Measurements from ENCODE around the gene COX19.
"Not testable (repeated sequence)": the region's sequence is repeated elsewhere in the genome, so short reads cannot be mapped to it uniquely, and the experiment has no call there.

COX19 gene

DNA sequence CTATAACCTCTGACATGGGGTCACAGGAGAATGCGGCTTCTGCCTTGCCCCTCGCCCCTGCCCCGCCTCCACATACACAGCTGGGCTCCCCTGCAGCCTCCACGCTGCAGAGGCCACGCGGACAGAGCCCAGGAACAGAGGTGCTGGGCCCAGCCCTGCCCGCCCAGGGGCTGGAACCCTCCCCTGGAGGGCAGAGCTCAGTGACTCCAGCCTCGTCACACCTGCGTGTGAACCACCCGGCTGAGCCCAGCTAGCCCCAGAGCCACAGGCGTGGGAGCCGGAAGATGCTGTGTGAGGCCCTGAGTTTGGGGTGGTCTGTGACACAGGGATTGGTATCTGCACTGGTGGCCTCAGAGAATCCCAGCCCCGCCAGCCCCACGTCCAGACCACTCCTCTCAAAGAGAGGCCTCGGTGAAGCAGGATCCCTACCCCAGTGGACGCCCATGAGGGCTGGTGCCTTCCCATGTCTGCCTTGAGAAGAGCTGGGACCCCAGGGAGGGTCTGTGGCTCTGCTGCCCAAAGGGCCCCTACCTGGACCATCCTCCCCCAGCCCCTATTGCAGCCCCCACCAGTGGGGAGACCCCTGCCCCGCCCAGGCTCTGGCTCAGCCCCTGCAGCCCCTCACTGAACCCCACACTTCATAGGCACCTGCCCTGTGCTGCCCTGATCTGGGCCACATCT lies 12.8 kb downstream of the COX19 start:
- TF ChIP-seq, protein P1, sequence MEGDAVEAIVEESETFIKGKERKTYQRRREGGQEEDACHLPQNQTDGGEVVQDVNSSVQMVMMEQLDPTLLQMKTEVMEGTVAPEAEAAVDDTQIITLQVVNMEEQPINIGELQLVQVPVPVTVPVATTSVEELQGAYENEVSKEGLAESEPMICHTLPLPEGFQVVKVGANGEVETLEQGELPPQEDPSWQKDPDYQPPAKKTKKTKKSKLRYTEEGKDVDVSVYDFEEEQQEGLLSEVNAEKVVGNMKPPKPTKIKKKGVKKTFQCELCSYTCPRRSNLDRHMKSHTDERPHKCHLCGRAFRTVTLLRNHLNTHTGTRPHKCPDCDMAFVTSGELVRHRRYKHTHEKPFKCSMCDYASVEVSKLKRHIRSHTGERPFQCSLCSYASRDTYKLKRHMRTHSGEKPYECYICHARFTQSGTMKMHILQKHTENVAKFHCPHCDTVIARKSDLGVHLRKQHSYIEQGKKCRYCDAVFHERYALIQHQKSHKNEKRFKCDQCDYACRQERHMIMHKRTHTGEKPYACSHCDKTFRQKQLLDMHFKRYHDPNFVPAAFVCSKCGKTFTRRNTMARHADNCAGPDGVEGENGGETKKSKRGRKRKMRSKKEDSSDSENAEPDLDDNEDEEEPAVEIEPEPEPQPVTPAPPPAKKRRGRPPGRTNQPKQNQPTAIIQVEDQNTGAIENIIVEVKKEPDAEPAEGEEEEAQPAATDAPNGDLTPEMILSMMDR (IDR thresholded peaks at IDR 0.05; ENCODE audit: low read depth, low read length, missing control alignments) = no peak
- no peak overlapping the region for H3K4me3 ChIP-seq (ENCODE audit: low read depth, low read length)
- no peak for DNase-seq (ENCODE audit: low read depth)

DNA sequence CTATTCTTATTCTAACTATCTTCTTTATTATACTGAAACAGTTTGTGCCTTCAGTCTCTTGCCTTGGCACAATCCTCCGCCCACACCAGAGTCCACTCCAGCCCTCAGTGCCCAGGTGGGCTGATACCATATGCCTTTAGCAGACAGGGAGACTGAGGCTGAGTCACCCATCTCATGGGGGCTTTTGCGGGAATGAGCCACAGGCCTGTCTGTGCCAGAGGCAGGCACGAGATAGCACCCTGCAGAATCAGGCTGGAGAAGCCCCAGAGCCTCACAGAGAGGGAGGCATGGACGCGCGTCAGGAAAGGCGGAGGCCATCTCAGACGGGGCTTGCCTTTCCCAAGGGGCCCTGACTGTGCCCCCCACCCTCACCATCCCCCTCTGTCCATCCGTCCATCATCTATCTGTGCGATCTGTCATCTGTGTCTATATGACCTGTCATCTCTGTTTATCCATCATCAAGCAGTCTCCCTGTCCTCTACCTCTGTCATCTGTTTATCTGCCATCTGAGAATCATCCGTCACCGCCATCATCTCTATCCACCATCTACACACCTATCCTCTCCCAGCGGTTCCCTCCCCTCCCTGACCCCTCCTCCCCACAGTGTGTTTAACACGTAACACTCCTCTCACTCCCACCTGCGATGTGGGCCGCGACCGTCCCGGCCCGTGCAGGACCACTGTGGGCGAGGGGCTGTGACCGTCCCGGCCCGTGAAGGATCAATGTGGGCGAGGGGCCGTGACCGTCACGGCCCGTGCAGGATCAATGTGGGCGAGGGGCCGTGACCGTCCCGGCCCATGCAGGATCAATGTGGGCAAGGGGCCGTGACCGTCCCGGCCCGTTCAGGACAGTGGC lies 13.6 kb downstream of the COX19 start:
- no peak for DNase-seq (ENCODE audit: low read depth)
- TF ChIP-seq, protein P1 (IDR thresholded peaks at IDR 0.05; ENCODE audit: low read depth, low read length, missing control alignments) = no peak
- H3K4me3 ChIP-seq (ENCODE audit: low read depth, low read length) = no peak overlapping the region

DNA sequence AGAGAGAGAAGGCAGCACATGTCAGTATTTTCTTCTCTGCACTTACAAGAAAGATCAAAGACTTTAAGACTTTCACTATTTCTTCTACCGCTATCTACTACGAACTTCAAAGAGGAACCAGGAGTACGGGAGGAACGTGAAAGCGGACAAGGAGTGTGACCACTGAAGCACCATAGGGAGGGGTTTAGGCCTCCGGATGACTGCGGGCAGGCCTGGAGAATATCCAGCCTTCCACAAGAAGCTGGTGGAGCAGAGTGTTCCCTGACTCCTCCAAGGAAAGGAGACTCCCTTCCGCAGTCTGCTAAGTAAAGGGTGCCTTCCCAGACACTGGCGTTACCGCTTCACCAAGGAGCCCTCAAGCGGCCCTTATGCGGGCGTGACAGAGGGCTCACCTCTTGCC lies 14.4 kb downstream of the COX19 start:
- not testable (repeated sequence) for DNase-seq (ENCODE audit: low read depth); H3K4me3 ChIP-seq (ENCODE audit: low read depth, low read length)

DNA sequence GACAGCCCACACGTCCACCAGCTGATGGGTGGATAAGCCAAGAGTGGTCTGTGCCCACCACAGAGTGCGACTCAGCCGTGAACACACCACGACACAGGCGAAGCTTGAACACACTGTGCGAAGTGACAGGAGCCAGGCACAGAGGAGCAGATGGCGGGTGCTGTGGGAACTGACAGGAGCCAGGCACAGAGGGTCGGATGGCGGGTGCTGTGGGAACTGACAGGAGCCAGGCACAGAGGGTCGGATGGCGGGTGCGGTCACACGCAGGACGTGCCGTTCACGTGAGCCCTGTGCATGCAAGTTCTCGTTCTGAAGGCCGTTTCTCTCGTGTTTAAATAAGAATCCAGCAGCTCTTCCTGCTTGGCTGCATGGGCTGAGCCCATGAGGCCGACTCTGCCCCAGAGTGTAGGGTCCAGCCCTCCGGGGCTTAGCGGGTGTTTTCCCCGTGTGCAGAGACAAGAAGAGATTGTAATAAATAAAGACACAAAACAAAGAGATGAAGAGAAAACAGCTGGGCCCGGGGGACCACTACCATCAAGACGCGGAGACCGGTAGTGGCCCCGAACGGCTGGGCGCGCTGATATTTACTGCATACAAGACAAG lies 15.0 kb downstream of the COX19 start:
- DNase-seq (ENCODE audit: low read depth) = no peak
- TF ChIP-seq, protein P1 (IDR thresholded peaks at IDR 0.05; ENCODE audit: low read depth, low read length, missing control alignments) = no peak
- no peak overlapping the region for H3K4me3 ChIP-seq (ENCODE audit: low read depth, low read length)

DNA sequence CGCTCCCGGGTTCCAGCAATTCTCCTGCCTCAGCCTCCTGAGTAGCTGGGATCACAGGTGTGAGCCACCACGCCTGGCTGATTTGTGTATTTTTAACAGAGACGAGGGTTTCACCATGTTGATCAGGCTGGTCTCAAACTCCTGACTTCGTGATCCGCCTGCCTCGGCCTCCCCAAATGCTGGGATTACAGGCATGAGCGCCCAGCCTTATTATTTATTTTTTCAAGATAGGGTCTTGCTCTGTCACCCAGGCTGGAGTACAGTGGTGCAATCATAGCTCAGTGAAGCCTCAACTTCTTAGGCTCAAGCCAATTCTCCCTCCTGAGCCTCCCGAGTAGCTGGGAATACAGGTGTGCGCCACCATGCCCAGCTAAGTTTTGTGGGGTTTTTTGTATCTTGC lies 15.6 kb downstream of the COX19 start:
- not testable (repeated sequence) for DNase-seq (ENCODE audit: low read depth); H3K4me3 ChIP-seq (ENCODE audit: low read depth, low read length)

DNA sequence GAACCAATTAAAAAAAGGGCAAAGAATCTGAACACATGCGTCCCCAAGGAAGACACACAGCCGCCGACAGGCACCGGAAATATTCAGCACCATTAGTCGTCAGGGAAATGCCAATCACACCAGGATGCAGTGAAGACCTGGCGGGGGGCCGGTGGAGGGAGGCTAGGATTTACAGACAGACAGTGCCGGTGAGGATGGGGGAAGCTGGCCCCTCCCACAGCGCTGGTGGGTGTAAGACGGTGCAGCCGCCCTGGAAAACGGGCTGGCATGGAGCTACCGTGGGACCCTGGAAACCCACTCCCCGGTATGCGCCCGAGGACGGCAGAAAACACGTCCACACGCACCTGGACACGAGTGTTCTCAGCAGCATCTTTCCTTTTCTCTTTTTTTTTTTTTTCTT lies 16.1 kb downstream of the COX19 start:
- TF ChIP-seq, protein P1 (IDR thresholded peaks at IDR 0.05; ENCODE audit: low read depth, low read length, missing control alignments) = no peak
- no peak for DNase-seq (ENCODE audit: low read depth)
- H3K4me3 ChIP-seq (ENCODE audit: low read depth, low read length) = no peak overlapping the region

DNA sequence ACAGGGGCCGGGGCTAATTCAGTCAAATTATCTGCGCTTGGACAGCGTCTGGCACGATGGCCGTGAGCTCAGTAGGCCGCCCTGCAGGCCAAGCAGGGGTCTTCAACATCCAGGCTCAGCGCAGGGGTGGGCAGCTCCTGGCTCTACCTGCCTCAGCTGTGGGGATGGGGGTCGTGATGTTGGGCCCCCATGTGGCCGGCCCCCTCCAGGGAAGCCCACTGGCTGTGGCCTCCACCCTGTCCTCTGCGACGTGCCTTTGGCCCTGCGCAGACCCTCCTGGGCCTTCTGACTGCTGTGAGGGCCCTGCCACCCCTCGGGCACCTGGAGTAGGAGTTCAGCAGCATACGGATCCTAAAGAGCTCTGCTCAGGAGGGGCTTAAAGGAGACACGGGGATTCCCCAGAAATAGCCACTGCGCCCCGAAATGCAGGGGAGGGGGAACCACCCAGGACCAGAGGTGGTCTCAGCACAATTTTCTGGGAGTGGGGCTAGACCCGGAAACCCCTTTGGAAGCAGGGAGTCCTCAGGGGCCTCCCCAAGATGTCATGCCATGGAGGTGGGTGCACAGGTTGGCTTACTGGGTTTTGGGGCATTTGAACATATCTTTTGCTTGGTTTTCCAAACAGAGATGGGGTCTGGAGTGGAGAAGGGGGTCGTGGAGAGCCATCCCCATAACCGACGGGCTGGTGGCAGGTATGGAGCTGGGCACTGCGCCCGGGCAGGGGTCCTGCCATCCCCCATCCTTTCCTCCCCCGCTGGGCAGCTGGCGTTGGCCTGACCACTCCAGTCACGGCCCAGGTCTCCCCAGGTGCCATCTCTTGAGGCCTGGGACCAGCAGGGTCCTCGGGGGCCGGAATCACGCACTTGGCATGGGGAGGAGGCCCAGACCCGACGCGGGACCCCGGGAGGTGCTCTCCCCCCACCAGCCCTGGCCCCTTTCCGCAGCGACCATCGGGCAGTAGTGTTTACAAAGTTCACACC lies 16.8 kb downstream of the COX19 start:
- TF ChIP-seq, protein P1 (IDR thresholded peaks at IDR 0.05; ENCODE audit: low read depth, low read length, missing control alignments) = peak; percentile 3
- DNase-seq (ENCODE audit: low read depth) = no peak
- H3K4me3 ChIP-seq (ENCODE audit: low read depth, low read length) = no peak overlapping the region
